Suppressor macrophage treated with lipopolysaccharide for 1 hour (primary cell): ENCODE measurements around the gene GGT7.
"Not testable (repeated sequence)": the region's sequence is repeated elsewhere in the genome, so short reads cannot be mapped to it uniquely, and the experiment has no call there.

Experiments used
- DNase-seq, 3 donors: peaks; one replicate each; pipeline ENCODE4 v3.0.0-alpha.2; 2020 to 2022

The GGT7 gene, protein sequence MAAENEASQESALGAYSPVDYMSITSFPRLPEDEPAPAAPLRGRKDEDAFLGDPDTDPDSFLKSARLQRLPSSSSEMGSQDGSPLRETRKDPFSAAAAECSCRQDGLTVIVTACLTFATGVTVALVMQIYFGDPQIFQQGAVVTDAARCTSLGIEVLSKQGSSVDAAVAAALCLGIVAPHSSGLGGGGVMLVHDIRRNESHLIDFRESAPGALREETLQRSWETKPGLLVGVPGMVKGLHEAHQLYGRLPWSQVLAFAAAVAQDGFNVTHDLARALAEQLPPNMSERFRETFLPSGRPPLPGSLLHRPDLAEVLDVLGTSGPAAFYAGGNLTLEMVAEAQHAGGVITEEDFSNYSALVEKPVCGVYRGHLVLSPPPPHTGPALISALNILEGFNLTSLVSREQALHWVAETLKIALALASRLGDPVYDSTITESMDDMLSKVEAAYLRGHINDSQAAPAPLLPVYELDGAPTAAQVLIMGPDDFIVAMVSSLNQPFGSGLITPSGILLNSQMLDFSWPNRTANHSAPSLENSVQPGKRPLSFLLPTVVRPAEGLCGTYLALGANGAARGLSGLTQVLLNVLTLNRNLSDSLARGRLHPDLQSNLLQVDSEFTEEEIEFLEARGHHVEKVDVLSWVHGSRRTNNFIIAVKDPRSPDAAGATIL

DNA sequence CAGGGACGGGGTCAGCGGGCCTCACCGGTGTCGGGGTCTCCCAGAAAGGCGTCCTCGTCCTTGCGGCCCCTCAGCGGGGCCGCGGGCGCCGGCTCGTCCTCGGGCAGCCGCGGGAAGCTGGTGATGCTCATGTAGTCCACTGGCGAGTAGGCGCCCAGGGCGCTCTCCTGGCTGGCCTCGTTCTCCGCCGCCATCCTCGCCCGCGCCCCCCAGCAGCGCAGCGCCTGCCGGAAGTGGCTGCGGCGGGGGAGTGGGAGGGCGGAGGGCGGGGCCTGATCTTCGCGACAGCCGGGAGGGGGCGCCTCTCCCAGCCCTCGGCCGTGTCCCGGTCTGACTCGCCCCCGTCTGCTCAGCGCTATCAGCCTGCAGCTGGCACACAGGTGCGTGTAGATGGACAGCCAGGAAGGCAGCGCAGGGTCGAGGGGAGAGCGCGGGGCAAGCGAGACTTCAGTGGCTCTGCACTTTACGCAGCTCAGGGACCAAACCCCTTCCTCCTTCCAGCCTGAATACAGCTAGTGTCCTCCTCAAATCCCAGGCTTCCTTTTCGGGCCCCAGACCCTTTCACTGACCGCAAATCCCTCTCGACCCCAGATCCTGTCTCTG is at the start of gene GGT7:
TSS of gene GGT7 (minus strand) at position 235 of the 603 bp plus-strand sequence. CDS start at position 194, 41 bp downstream.
- DNase-seq, result peak; percentile 69 to 92 (median 82)

DNA sequence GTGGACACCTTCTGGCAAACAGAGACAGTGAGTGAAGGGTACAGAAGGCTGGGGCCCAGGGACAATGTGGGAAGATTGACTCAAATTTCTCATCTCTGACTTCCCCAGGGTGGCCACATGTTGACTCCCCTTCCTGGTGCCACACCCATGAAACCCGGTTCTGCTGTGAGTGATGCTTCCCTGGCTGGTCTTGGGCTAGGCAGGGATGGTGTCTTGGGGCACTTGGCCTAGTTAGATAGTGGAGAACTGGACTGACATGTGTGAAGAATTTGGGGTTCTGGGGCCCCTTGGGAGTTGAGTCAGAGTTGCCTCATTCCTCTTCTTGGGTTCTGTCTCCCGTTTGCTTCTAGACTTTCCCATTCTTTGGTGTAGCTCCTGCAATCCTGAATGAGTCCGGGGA is 48.8 kb upstream of the GGT7 start:
- no peak for DNase-seq

DNA sequence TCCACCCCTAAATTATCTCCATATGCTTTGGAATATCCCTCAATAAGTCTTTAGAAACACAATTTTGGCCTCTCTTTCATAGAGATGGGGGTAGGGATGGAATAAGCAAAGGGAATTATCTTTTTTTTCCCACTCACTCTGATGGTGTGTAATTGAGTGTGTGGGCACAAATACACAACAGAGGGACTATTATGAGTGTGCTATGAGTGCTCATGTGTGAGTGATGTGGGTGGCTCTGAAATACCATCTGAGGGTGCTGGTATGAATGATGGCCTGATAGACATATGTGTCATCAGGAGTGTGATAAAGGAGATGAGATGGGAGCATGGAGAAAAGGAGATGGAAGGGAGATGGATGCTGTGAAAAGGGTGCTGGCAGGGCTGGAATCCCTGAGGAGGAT is 47.4 kb upstream of the GGT7 start:
- no peak for DNase-seq

DNA sequence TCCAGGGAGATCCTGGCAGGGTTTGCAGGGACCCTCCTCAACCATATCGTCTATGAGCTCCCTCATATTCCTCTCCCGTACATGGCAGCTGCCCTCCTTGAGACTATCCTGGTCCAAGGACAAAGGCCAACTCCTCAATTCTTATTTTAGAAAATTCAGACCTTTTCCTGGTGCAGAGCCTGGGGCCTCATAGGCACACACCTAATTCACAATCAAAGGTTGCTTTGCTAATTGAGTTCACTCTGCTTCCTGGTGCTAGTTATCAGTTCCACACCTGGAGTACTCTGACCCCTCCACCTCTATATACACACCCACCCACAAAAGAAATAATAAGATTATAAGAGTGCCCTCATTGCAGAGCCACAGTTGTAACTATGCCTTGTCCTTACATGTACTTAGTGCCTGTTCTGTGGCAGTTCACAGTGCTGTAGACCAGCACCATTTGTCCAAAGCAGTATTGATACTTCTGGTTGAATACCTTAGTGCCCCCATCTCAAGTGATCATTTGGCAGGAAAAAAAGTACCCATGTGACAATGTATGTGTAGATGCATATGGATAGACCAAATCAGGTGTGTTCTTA is 44.2 kb upstream of the GGT7 start:
- DNase-seq, result no peak

DNA sequence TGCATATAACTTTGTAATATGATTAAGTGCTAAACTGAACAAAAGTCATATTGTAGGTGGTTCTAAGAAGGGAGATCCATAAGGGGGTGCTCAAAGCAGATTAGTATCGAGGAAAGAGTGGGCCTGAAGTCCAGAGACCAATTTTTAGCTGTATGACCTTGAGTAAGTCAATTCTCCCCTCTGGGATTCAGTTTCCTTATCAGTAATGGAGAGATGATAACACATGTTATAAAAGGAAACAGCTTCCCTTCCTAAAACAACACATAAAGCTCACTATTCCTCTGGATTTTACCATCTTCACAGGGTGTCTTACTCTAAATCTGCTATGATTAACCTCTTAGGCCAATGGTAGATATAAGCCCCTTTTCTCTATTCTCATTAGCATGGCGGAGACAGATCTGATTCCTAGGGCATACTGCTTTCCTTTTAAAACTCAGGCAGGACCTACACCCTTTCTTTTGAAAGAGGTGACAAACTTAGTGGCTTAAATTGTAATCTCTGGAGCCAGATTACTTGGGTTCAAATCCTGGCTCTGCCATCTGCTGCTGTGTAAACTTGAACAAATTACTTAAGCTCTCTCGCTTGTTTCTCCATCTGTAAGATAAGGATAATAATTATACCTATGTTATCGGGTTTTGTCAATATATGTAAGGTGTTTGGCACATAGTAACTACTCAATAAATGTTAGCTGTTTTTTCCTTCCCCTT is 43.2 kb upstream of the GGT7 start:
- DNase-seq, result no peak

DNA sequence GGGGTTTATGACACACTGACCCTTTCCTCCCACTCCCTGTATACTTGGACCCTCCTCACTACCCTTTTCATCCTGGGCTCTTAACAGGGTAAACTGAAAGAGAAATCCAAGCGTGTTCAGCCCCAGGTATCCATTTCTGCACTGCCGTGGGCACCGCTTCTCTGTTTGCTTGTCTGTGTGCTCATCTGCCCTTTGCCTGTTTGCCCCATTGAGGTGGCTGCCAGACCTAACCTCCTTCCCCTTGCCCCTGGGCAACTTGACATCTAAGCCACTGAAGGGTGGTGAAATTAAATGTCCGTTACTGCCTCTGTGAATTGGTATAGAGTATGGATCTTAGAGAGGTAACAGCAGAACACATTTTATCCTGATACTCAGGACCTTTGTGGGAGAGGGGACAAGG is 42.5 kb upstream of the GGT7 start:
- DNase-seq, result no peak

DNA sequence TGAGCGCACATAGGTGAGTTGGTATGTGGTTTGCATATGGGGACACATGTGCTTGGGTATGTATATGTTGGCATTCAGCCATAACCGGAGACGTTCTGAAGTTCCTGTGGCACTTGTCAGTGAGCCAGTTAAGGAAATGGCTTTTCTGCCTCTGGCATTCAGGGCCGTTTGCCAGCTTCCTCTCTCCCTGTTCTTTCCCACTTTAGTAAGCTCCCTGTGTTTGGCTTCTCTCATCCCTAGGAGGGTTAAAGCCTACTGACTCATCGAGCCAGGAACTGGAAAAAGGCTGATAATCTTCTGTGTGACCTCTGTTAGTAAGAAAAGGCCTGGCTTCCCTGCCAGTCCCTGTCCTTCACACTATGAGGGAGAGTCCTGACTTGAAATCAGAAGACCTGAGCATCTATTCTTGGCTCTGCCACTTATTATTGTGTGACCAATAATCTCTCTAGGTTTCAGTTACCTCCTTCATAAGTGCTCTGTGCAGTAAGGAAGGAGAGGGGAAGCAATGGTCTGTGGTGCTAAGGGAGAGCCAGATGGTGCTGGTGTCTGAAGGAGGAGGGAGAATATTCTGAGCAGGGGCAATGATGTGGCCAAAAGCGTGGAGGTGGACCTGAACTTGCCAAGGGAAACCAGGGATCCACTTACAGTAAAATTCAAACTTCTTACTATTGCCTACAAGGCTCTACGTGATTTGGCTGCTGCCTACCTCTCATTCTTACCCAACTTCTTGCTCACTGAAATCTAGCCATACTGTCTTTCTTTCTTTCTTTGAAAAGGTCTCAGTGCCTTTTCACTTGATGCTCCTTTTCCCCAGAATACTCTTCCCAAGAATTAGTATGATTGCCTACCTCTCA is 35.2 kb upstream of the GGT7 start:
- peak; percentile 53 to 73 (median 69) for DNase-seq

DNA sequence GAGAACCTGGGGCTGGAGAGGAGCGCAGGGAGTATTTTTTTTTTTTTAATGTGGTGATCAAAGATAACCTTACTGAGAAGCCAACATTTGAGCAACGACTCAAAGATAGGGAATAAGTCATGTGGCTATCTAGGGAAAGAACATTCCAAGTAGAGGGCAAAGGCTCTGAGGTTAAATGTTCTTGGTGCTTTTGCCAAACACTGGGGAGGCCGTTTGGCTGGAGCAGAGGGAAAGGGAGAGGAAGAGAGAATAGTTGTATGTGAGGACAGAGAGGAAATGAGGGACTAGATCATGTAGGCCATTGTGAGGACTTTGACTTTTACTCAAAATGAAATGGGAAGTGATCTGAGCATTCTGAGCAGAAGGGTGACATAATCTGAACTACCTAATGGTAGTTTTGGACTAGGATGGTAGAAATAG is 31.6 kb upstream of the GGT7 start:
- peak; percentile 31 to 53 (median 50) for DNase-seq

DNA sequence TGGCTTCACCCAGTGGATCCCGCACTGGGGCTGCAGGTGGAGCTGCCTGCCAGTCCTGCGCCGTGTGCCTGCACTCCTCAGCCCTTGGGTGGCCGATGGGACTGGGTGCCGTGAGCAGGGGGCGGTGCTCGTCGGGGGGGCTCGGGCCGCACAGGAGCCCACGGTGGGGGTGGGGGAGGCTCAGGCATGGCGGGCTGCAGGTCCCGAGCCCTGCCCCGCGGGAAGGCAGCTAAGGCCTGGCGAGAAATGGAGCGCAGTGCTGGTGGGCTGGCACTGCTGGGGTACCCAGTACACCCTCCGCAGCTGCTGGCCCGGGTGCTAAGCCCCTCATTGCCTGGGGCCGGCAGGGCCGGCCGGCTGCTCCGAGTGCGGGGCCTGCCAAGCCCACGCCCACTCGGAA is 26.1 kb upstream of the GGT7 start:
- DNase-seq, result not testable (repeated sequence)

DNA sequence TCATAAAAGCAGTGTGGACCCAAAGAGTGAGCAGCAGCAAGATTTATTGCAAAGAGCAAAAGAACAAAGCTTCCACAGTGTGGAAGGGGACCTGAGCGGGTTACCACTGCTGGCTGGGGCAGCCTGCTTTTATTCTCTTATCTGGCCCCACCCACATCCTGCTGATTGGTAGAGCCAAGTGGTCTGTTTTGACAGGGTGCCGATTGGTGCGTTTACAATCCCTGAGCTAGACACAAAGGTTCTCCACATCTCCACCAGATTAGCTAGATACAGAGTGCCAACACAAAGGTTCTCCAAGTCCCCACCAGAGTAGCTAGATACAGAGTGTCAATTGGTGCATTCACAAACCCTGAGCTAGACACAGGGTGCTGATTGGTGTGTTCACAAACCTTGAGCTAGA is 25.5 kb upstream of the GGT7 start:
- DNase-seq, result not testable (repeated sequence)

DNA sequence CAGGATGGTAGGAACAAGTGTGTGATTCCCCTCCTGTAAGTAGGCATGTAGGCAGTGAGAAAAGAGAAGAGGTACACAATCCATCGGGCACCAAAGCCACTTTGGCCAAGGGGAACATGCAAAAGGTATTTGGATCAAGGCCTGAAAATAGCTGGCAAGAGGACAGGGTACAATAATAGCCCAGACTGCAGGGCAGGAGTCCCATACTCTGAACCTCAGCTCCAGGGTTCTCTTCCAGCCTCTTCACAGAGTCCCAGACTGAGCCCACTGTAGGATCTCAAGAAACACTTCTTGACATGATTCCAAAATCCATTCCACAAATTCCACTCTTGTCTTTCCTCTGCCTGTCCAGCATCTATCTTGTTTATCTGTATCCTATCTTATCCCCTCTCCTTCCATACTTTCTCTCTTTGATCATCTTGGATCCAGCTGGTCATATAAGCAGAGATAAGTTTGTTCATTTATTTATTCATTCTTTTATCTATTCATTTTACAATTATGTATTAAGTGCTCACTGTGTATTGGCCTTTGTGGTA is 23.5 kb upstream of the GGT7 start:
- DNase-seq, result no peak

DNA sequence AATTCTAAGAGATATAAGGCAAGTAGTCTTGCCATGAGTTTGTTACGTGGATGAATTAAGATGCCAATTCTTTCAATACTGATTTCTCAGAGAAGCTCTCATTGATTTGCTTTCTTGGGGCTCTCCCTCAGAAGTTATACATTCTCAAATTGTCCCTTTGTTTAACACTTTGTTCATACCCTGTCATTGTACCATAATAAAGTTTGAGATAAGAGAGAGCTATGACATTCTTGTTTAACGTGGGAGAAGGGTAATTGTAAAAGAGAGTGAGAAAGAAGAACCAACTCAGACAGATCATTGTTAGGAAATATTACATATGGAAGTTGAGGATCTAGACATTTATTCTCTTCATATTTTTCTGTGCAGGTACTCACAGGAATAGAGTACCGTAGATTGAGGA is 22.8 kb upstream of the GGT7 start:
- DNase-seq, result no peak

DNA sequence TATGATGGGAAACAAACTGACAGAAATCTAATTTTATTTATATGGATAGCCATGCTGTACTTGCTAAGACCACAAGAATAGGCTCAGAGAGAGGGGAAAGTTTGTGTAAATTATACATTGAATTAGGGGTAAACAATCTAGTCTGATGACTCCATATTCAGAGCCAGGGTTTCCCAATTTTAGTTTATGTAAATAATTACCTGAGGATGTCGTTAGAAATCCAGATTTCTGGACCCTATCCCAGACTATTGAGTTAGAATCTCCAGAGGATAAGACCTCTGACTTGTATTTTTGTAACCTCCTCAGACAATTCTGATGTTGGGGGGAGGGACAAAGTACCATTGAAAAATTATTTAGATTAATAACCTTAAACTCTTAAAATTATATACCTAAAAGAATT is 22.1 kb upstream of the GGT7 start:
- no peak for DNase-seq

DNA sequence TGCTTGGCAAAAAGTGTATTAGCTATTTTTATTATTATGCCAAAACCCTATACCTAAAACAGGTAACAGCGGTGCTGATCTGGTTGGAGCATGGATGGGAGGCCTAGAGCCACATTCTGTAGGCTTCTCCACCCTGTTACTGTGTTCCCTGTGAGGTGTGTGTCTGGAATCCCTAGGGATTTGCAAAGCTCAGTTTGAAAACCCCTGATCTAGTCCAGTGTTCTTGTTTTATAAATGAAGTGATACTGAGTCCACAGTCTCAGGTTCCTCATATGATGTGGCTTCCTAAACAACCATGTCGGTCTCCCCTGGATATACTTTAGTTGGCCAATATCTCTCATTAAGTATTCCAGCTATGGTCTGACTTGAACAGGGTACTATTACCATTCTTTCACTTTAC is 20.0 kb upstream of the GGT7 start:
- DNase-seq, result no peak

DNA sequence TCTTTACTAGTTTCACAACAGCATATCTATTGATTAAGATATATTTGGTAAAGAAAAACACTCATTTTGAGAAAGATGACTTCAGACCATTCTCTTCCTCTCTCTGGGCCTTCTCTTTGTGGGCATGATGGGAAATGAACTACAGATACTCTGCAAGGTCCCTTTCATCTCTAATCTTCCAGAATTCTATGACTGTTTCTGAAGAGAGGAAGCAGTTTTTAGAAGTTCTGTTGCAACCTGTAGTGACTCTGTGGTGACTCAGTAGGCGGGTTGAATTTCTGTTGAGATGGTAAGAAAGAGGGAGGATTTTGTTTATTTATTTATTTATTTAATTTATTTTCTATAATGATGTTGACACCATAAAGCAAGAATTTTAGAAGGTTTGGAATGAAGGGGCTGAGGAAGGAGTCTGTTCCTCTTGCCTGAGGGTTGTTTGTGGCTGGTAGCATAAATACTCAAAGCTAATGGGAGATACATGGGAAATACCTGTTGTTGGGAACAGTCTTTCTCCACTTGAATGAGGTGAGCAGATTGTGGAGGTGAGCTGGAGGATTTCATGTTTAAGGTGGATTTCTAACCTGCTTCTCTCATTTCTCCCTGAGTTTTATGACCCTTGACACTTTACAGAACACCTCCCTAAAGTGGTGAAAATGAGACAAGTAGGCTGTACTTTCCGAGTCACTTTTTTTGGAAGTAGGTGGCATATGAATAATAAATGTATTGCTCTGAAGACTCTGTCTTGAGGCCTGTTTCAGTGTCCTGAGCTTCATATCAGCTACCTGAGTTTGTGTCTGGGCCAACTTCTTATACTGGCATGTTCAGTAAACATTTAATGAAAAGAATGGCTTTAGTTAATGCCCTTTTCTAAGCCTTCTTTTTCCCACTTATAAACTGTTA is 18.8 kb upstream of the GGT7 start:
- DNase-seq, result peak; percentile 80 to 94 (median 93)

DNA sequence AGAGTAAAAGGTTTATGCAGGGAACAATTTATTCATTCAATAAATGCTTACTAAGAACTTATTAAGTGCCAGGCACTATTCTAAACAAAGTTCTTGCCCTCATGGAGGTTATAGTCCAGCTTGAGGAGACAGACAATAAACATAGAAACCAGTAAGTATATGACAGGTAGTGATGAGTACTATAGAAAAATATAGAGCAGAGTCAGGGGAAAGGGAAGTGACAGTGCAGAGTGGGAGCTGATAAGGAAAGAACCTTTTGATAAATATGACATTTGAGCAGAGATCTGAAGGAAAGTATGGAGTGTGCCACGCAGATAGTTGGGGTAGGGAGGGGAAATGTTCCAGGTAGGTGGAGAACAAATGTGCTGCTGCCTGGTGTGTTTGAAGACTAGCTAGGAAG is 15.8 kb upstream of the GGT7 start:
- DNase-seq, result no peak

DNA sequence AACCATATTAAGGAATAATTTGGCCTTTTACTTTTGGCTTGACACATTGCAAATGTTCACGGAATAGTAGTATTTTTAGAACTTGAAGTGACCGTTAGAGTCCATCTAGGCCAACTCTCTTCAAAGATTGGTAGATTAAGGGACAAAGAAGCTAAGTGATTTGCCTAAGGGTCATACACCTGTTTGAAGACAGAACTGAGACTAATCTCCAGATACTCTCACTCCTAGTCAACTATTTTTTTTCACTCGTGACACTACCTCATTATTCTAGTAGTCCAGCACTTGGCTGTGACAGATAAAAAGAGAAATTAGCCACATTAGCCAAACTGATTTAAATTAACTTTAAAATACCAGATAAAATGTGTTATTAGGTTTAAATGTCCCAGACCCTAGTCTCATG is 14.4 kb upstream of the GGT7 start:
- DNase-seq, result no peak

DNA sequence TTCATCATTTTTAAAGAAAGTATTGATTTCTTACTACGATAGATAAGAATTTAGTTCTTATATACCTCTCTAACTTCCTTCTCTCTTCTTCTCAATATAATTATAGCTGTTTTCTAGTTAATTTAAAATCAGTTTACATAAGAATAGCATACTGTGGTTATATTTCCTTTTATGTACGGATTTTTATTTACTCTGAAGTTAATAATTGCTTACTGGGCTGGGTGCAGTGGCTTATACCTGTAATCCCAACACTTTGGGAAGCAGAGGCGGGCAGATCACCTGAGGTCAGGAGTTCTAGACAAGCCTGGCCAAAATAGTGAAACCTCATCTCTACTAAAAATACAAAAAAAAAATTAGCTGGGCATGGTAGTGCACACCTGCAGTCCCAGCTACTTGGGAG is 13.5 kb upstream of the GGT7 start:
- DNase-seq, result no peak

DNA sequence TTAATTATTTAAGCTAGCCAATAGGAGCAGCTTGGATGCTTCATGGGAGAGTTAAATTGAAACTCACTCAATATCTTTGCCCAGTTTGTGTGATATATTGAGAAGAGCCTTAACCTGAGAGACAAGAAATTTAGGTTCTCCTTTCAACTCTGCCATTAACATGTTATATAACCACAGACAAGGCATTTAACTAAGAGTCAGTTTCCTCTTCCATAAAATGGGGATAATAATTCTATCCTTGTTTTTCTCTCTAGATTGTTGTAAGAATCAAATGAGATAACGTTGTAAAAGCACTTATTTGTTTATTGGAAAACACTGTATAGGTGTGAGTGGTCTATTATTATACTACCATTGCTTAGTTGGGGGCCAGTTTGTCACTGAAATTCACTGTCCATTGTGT is 11.6 kb upstream of the GGT7 start:
- DNase-seq, result no peak

DNA sequence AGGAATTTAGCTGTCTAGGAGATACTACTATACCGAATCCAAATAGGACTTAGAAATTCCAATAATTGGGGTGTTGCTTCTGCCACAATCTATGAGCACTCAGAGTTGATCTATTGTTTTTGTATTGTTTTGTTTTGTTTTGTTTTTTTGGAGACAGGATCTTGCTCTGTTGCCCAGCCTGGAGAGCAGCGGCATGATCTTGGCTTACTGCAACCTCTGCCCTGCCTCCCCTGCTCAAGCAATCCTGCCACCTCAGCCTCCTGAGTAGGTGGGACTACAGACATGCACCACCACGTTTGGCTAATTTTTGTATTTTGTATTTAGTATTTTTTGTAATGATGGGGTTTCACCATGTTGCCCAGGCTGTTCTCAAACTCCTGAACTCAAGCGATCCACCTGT is 11.2 kb upstream of the GGT7 start:
- no peak for DNase-seq
